Colonic mucosa (tissue), 4 donors: ENCODE results near the gene UGP2. TPM values are rescaled to one million over a fixed set of nuclear protein-coding genes. Genes with fewer than 3 reads are reported as not detected.

Experiments used
- DNase-seq: peaks from one replicate; pipeline ENCODE4 v3.0.0-alpha.2; 2020
- H3K27ac ChIP-seq: fragments of 200-600 bp; one replicate; pipeline ENCODE4 v1.8.0; 2021
- H3K27me3 ChIP-seq: fragments of 200-600 bp; one replicate; pipeline ENCODE4 v1.8.0; 2021
- H3K36me3 ChIP-seq: fragments of 200-600 bp; one replicate; pipeline ENCODE4 v1.8.0; 2021
- H3K4me1 ChIP-seq: fragments of 200-600 bp; one replicate; pipeline ENCODE4 v1.8.0; 2021; ENCODE audit warnings: mild to moderate bottlenecking
- H3K4me3 ChIP-seq: fragments of 200-600 bp; one replicate; pipeline ENCODE4 v1.8.0; 2021
- H3K9ac ChIP-seq, 2 donors: one replicate each; pipeline ENCODE4 v1.7.0; 2013; ENCODE audit warnings: control low read depth in 2 of 2, low read depth in 2 of 2, low read length in 2 of 2
- H3K9me3 ChIP-seq: fragments of 200-600 bp; one replicate; pipeline ENCODE4 v1.8.0; 2021
- intact Hi-C: fragments of 100-400 bp; cut with DNase I; formaldehyde crosslinking; loops from one replicate; pipeline ENCODE4 v1.14.1; 2022
- total RNA-seq, 2 donors: library from RNA; stranded (reverse); fragmentation: NEBNext Ultra II Directional in 1 of 2; extraction: Animal tissue kit (Norgen Biotek cat#: 25700) in 1 of 2; gene quantifications; one replicate each; pipeline ENCODE4 v1.2.1, GENCODE V29; 2021
- TF ChIP-seq, protein P1 (sequence below): fragments of 200-600 bp; IDR thresholded peaks from one replicate; pipeline ENCODE4 v1.8.0; 2022; ENCODE audit warnings: antibody characterized with exemption, mild to moderate bottlenecking
- donor health status: healthy.
- donor health status: DM: no; HTN: no; CAD: no.
- donor health status: DM: no; HTN: no; CAD: no.

UGP2 gene
- total RNA-seq, 2 donors from 2014 or later = 314 to 570 TPM

DNA sequence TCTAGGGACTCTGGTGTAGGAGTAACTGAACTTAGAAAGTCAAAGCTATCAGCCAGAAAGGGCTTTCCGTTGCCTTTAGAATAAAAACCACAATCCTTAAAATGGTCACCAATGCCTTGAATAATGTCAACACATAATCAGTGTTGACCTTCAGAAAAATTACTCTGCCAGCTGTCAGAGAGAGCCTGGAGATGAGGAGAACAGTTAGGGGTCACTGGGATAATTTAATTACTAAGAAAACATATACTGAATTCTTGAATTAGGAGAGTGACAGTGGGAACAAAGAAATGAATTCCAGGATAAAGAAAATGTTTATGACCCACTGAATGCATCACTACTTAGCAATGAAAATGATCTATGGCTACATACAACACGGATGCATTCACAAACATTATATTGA is 23.4 kb upstream of the UGP2 start:
- TF ChIP-seq, protein P1, sequence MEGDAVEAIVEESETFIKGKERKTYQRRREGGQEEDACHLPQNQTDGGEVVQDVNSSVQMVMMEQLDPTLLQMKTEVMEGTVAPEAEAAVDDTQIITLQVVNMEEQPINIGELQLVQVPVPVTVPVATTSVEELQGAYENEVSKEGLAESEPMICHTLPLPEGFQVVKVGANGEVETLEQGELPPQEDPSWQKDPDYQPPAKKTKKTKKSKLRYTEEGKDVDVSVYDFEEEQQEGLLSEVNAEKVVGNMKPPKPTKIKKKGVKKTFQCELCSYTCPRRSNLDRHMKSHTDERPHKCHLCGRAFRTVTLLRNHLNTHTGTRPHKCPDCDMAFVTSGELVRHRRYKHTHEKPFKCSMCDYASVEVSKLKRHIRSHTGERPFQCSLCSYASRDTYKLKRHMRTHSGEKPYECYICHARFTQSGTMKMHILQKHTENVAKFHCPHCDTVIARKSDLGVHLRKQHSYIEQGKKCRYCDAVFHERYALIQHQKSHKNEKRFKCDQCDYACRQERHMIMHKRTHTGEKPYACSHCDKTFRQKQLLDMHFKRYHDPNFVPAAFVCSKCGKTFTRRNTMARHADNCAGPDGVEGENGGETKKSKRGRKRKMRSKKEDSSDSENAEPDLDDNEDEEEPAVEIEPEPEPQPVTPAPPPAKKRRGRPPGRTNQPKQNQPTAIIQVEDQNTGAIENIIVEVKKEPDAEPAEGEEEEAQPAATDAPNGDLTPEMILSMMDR = no peak
- Histone ChIP-seq H3K27ac (no peak overlapping the region), H3K4me1 (no peaks in the 10 kb centered on the region), H3K9me3 (no peaks in the 10 kb centered on the region), H3K4me3 (no peak overlapping the region), H3K36me3 (no peaks in the 10 kb centered on the region), H3K27me3 (no peaks in the 10 kb centered on the region), H3K9ac (no peak overlapping the region)
- DNase-seq = no peak
- intact Hi-C loops = no loop called here

DNA sequence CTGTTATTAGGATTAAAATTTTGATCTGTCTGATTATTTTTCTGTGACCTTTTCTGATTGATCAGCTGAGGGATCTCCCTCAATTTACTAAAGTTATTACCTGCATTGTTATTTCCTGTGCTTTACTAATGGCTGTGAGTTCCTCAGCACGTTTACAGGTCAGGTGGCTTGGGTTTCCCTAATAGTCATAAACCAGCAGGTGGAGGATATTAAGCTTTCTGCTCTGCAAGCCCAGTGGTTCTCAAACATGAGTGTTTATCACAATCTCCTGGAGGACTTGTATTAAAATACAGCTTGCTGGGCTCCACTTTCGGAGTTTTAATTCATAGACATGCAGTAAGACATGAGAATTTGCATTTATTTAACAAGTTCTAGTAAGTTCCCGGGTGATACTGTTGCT is 22.4 kb upstream of the UGP2 start:
- DNase-seq = no peak
- TF ChIP-seq, protein P1 = no peak
- Histone ChIP-seq H3K27me3 (no peaks in the 10 kb centered on the region), H3K9me3 (no peaks in the 10 kb centered on the region), H3K9ac (no peak overlapping the region), H3K27ac (no peak overlapping the region), H3K4me3 (no peak overlapping the region), H3K36me3 (no peaks in the 10 kb centered on the region), H3K4me1 (no peaks in the 10 kb centered on the region)
- intact Hi-C loops = no loop called here

DNA sequence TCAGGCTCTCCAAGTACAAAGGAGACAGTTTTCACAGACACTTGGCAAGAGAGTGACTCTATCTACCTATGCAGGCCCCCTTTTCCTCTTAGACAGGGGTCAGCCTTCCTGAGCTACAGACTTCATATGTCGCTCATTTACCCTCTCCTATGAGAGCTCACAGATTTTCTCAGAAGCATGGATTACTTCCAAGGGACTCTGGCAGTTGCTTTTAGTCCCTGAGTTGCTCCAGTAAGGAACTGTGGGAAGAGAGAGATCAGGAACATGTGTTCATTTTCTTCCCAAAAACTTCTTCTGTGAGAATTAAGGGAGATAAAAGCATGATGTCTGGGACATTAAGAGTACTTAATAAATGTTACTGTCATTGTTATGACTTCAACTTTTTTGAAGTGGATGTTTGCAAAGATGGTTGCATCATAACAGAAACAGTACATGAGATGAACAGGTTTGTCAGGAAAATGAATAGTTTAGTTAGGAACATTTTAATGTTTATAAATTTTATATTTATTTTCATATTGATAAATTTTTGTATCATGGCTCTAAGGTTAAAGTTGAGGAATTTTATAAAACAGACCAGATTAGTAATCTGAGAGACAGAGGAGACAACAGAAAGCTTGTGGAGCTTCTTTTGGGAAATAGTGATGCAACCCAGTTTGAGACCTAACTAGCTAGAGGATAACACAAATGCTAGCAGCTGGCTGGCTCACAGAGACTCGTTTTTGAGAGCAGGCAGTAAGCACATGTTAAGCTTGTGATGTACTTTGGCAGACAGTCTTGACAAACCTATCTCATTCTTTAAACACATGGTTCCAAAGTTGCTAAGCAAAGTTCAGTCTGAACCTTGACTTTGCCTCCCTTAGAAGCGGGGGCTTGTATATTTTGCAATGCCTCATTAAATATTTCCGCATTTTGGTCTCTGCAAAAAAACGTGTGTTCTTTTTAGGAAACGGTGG is 21.7 kb upstream of the UGP2 start:
- no peaks in the 10 kb centered on the region for H3K4me1 ChIP-seq
- DNase-seq = no peak
- intact Hi-C loops = no loop called here
- no peaks in the 10 kb centered on the region for H3K27me3 ChIP-seq
- H3K4me3 ChIP-seq = no peak overlapping the region
- H3K9me3 ChIP-seq = no peaks in the 10 kb centered on the region
- H3K27ac ChIP-seq = no peak overlapping the region
- TF ChIP-seq, protein P1 = no peak
- no peaks in the 10 kb centered on the region for H3K36me3 ChIP-seq
- H3K9ac ChIP-seq = no peak overlapping the region

DNA sequence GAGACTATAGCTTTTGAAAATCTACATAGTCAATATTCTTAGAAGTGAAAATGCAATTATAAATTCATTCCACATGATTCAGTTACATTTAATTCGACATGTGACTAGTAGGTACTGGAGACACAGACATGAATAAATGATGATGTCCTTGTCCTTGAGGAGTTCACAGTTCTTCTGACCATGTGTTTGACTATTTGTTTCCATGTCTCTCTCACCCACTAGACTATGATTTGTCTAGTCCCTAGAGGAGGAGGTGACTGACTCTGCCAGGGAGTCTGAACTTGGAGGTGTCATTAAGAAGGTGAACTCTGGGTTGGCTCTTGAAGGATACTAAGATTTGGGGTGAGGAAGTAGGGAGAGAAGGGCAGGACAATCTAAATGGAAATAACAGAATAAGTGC is 20.7 kb upstream of the UGP2 start:
- Histone ChIP-seq H3K4me1 (no peaks in the 10 kb centered on the region), H3K9ac (no peak overlapping the region), H3K27me3 (no peaks in the 10 kb centered on the region), H3K9me3 (no peaks in the 10 kb centered on the region), H3K4me3 (no peak overlapping the region), H3K36me3 (no peaks in the 10 kb centered on the region), H3K27ac (no peak overlapping the region)
- TF ChIP-seq, protein P1 = no peak
- DNase-seq = no peak
- intact Hi-C loops = no loop called here

DNA sequence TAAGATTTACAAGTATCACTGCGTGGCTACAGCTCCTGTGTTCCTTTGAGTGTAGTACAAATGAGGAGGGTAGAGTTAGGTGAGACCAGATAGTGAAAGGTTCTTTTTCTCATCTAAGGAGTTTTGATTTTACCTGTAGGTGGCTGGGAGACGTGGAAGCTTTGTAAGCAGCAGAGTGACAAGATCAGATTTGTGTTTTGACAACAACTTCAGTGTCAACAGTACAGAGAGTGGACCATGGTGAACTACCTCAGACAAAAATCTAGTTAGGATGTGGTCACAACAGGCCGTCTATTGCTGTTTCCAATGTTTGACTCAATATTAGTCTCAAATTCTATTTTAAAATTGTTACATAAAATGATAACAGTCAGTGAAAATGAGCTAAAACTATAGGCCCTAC is 20.3 kb upstream of the UGP2 start:
- Histone ChIP-seq H3K9me3 (no peaks in the 10 kb centered on the region), H3K36me3 (no peaks in the 10 kb centered on the region), H3K27ac (no peak overlapping the region), H3K27me3 (no peaks in the 10 kb centered on the region), H3K4me3 (no peak overlapping the region), H3K9ac (no peak overlapping the region), H3K4me1 (no peaks in the 10 kb centered on the region)
- intact Hi-C loops = no loop called here
- DNase-seq = no peak
- TF ChIP-seq, protein P1 = no peak
